Stimulated activated CD8-positive, alpha-beta memory T cell treated with anti-CD3 and anti-CD28 coated beads, Interleukin-7, amount 100 ng/mL, for 24 hours (primary cell): ENCODE data around the gene DNPEP.

ENCODE experiments used
- DNase-seq: peaks from one replicate; pipeline ENCODE4 v3.0.0-alpha.2; 2020; ENCODE audit warnings: low read depth

Gene DNPEP

DNA sequence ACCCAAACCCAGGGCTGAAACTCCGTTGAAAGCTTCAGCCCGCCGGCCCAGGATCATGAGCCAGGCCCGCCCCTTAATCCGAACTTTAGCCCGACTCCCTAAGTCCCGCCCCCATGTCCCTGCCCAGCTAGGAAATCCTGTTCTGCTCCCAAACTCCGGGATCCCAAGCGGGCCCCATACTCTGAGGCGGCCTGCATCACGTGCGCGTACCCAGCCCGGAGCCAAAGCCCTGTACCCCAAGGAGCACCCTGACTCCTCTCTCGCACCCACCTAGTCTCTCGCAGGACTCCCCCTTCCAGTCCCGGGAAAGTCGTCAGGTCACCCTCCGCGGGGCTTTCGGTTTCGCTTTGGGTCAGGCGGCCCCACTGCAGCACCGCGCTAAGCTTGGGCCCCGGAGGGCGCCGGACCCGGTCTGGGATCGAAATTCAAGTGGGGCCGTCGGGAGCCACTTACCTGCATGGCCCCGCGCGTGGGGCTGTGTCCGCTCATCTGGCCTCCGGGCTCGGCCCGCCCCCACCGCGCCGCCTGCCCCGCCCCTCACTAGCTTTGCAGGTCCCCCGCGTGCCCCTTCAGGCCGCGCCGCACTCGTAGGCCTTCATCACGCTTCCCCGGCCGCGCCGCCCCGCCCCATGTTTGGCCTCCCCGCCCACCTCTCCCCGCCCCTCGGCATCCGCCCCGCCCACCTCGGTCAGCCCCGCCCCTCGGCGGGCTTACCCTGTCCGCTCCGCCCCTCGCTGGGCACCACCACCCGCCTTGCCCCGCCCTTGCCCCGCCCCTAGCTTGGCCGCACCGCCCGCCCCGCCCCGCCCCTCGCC lies at the start of gene DNPEP:
DNPEP (minus strand) TSS at position 607 of the 815 bp plus-strand sequence; CDS start at position 489, 118 bp downstream.
- peak; percentile 90 for DNase-seq

DNA sequence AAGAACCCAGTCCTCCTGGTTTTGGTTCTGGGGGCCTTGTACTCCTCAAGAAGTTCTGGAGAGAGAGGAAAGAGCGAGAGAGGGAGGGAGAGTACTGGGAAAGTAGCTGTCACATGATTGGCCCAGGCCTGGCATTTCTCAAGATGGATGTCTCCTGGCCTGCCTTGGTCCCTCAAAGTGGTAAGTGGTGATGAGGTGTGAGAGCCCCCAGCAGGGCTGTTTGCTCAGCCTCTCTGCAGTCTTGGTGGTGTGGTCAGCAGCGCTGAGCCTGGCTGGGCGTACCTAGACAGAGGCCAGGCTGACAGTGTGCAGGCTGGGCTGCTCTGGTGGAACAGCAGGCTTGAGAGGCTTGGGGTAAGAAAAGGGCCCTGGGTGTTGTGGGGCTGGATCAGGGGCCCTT lies 49.4 kb upstream of the DNPEP start:
- DNase-seq = no peak

DNA sequence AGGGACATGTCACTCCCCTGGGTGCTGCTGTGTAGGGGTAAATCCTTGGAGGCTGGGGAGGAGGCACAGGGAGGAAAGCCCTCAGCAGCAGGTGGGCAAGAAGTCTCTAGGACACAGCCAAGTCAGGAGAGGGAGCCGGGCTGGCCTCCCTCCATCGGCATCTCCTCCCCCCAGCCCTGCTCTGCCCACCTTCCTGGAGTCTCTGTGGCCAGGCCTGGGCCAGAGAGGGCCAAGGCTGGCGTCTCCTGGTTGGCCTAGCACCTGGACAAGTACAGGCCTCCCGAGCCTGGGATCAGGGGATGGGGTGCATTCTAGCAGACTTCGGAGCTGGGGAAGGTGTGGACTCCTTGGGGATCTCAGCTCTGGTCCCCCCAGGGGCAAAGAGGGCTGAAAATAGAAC lies 48.8 kb upstream of the DNPEP start:
- DNase-seq = no peak

DNA sequence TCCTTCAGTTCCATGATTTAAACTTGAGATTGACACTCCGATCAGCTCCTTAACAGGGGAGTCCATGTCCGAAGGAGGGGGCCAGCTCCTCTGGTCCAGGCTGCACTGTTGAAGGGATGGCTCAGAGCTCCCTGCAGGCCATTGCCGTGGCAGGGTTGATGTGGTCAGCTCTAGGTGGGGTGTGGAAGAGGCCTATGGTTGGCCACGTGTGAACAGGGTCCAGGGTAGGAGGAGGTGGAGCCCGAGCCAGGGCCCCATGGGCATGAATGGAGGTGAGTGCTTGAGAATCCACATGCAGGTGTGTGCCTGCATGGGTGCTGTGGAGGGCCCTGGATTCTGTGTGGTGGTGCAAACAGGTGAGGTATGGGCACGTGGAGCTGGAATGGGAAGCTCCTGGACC lies 48.0 kb upstream of the DNPEP start:
- no peak for DNase-seq

DNA sequence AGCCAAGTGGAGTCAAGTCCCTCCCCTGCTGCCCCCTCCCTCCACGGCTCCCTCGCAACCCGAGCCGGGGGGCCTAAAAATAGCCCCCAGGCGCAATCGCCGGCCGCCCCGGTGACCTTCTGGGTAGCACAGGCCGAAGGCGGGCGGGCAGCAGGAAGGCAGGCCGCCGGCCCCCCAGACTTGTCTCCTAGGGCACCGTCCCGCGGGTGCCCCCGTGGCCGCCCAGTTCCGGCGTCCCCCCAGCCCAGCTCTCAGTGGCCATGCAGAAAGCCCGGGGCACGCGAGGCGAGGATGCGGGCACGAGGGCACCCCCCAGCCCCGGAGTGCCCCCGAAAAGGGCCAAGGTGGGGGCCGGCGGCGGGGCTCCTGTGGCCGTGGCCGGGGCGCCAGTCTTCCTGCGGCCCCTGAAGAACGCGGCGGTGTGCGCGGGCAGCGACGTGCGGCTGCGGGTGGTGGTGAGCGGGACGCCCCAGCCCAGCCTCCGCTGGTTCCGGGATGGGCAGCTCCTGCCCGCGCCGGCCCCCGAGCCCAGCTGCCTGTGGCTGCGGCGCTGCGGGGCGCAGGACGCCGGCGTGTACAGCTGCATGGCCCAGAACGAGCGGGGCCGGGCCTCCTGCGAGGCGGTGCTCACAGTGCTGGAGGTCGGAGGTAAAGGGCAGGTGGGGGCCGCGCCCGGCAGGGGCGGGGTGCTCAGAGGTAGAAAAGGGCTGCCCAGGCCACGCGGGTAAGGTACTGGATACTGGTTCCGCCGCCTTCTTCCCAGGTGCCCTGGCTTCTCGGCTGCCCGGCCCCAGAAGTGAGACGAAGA lies 47.2 kb upstream of the DNPEP start, which contains the start of gene SPEG:
SPEG (plus strand) TSS at position 126 of the 808 bp plus-strand sequence; CDS start at position 261, 135 bp downstream.
- no peak for DNase-seq

DNA sequence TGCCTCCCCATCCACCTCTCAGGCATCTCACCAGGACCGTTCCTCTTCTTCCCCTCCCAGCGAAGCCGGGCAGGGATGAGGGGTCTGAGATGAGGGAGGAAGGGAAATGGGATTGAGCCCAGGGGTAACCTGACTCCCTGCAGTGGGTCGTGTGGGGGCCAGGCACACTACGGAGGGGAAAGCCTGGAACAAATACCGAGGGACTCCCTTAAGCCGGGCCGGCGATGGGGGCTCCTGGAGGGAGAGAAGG lies 46.7 kb upstream of the DNPEP start:
- no peak for DNase-seq

DNA sequence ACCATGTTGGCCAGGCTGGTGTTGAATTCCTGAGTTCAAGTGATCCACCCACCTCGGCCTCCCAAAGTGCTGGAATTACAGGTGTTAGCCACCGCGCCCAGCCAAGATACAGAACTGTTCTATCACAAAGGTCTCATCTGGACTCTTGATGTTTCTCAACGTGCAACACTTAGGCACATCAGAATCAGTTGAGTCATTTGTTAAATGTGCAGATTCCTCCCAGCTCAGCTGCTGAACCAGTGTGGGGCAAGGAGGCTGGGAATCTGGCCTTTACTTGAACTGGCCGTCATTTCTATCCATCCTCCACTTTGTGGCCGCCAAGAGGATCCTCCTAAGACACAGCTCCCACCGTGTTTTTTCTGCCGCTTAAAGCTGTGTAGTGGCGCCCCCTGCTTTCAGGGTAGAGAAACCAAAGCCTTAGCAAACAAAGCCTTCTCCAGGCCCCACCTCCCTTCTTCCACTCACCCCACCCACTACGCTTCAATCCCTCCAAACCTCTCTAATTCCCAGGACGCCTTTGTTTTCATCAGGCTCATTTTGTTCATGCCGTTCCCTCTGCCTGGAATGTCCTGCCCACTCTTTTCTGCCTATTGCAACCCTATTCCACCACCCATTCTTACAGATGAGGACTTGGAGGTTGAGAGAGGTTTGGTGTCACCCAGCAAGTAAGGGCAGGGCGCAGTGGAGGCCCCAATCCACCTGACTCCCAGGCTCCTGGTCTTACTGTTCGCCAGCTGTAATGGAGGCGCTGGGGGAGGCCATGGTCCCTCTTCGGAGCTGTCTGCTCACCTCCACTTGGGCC lies 46.2 kb upstream of the DNPEP start:
- DNase-seq = no peak

DNA sequence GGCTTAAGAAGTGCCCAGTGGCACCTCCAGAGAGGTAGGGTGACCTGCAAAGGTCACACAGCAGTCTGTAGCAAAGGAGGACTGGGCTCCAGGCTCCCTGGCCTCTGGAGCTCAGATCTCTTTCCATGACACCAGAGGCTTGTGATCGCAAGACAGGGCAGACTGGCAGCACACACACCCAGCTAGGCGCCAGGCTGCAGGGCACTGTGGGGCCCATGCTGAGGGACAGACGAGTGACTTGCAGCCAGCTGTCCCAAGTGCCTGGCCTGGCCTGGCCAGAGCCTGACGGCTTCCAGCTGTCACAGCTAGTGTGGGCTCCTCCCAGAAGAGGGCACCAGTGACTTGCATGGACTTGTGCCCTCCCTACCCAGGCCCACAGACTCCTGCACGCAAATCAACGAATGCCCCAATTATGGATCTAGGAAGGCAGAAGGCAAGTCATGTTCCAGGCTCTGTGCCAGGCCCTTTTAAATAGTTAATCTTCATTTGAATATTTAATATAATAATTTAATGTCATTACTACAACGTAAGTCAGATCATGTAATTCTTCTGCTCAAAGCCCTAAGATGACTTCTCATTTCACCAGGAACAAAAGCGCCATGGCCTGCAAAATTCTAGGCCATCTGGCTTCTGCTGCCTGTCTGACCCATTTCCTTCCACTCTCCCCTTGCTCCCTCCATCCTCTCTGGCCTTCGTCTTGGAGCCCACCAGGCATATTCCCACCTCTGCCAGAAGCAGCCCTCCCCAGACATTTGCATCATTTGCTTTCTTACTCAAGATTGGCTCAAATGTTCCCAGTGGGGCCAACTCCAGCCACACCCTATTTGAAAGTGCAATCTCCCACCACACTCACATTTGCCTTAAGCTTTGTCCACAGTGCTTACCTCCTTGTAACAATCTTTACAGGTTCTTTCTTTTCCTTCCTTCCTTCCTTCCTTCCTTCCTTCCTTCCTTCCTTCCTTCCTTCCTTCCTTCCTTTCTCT lies 43.2 kb upstream of the DNPEP start:
- DNase-seq = no peak

DNA sequence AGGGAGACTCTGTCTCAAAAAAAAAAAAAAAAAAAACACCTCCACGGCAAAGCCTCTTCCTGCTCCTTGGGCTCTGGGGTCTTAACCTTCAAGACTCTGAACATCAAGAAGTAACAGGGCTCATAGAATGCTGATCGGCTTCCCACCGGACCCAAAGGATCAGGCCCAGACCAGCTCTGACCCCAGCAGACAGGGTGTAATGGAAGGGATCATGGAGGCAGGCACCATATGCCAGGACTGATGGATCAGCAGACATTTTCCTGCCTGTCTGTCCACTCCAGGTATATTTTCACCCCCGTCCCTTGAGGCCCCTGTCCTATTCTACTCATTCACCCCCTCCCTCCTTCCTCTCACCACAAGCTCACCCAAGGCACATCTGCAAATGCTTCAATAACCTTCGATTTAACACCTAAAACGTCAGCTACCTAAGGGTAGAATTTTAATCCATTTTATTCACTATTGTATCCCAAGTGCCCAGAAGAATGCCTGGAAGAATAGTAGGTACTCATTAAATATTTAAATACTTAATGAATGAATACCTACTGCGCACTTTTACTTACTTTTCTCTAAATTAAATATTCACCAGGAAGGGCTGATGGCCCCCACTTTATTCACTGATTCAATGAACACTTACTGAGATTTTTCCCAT lies 42.4 kb upstream of the DNPEP start:
- no peak for DNase-seq

DNA sequence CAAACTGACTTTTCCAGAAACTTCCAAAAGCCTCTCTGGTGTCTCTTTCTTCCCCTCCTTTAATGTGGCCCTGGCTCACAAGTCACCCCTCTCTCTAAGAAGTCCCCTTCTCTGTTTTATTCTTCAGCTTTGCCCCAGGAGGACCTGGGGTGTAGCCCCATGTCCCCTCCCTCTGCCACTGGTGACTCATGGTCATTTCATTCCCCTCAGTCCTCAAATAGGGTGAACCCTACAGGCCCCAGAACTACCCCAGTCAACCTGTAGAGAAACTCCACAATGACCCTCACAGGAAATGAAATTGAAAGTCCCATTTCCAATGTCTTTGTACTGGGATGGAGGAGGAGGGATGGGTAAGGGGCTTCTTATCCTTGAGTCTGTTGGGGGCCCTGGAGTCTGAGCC lies 40.8 kb upstream of the DNPEP start:
- DNase-seq = no peak

DNA sequence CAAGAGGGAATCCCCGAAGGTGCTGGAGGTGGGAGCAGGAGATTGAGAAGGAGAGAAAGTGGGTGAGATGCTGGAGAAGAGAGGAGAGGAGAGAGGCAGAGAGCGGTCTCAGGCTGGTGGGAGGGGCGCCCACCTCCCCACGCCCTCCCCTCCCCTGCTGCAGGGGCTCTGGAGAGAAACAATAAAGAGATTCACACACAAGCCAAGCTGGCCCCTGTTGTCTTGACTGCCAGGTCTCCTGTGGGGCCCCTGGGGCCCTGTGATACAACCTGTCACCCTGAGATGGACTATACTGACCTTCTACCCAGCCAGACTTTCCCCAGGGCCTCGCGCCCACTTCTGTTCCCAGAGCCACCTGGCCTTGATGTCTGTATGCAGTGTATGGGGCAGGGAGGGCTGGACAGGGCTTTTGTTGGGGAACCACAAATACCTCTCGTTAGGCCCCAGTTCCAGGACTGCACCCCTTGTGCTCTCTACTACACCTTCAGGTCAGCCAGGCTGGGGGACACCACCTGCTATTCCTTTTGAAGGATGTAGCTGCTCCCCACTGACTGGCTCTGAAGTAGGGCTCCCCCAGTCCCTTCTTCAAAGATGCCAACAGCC lies 38.9 kb upstream of the DNPEP start:
- no peak for DNase-seq

DNA sequence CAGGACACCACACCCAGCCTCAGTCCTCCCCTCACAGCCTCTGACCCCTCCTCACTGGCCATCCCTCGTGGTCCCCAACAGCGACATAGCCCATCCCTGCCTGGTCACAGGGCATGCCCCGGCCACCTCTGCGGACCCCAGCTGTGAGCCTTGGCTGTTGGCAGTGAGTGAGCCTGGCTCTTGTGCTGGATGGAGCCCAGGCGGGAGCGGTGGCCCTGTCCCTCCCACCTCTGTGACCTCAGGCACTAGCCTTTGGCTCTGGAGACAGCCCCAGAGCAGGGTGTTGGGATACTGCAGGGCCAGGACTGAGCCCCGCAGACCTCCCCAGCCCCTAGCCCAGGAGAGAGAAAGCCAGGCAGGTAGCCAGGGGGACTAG lies 38.3 kb upstream of the DNPEP start:
- no peak for DNase-seq

DNA sequence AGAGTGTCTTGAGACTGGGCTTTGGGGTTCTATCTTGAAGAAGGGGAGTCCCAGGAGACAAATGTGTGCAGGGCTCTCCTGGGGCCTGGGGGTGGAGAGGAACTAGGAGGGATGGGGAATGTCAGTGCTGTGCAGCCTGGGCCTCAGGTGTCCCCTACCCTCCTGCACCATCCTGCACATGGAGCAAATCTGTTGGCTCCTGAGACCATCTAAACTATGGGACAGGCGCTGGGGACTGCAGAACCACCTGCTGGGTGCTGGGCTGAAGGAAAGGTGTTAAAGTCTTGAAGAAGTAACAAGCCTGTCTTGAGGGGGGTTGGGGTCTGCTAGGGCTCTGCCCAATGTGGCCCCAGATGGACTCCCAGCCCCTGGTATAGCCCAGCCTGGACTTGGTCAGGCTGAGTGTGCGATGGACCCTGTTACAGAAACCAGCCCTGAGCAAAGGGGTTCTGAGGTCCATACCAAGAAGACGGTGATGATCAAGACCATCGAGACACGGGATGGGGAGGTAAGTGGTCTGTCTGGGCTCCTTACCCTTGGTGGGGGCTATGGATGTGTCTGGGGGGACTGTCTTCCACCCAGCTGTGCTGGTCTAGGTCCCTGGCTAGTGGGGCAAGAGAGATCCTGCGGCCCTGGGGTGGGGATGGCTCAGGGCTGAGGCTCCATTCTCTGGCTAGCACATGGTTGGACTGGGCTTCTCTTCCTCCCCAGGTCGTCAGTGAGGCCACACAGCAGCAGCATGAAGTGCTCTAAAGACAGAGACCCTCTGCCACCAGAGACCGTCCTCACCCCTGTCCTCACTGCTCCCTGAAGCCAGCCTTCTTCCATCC lies 37.7 kb upstream of the DNPEP start:
- no peak for DNase-seq

DNA sequence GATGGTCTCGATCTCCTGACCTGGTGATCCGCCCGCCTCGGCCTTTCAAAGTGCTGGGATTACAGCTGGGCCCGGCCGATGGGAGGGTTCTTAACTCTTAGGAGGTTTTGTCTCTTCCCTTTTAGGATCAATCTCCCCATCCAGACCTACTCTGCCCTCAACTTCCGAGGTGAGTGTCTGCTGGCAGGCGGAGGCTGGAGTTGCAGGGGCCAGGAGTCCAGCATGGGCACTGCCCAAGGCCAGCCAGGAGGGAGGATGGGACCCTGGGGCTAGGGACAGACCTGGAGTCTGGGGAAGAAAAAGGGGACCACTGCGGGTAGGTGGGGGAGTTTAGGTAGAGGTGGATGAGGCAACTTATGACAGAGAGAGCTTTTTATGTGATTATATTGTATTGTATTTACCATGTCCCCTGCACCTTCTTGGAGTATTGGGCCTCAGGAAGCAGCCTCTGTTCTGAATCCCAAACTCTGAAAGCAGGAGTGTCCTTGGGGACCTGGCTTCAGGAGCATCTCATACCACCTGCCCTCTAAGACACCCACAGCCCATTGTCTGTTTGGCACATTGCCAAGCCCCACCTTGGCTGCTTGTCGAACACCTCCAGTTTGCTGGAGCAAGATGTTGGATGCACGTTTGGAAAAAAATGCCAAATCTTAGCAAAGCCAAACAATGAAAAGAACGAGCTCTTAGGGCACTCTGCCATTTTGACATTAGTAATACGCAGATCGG lies 36.1 kb upstream of the DNPEP start:
- no peak for DNase-seq

DNA sequence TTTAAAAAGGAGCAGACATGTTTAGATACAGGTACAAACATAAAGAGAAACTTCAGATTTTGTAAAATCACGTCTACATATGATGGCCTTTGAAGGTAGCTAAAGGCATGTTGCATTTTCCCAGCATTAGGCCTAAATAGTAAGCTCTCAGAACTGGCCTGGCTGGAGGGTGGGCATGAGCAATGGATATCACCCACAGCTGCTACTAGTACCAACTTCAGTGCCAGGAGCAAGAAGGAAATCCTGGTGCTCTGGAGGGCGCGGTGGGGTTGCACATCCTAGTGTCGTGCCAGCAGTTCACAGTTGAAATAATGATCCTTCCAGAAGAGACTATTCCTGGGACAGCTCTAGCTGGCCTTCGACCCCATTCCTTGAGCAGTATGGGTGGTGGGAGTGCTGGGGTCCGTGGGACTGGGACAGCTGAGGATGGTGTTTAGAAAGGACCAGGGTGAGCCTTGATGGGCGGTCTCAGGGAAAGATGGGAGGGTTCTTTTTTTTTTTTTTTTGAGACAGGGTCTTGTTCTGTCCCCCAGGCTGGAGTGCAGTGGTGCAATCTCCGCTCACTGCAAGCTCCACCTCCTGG lies 35.3 kb upstream of the DNPEP start:
- DNase-seq = no peak

DNA sequence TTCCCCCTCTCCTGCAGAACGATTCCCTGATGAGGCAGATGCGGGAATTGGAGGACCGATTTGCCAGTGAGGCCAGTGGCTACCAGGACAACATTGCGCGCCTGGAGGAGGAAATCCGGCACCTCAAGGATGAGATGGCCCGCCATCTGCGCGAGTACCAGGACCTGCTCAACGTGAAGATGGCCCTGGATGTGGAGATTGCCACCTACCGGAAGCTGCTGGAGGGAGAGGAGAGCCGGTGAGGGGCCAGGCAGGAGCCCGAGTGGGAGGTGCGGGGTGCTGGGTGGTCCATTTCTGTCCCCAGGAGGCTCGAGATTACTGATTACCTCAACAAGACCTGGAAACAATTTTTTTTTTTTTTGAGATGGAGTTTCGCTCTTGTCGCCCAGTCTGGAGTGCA lies 33.6 kb upstream of the DNPEP start:
- DNase-seq = no peak

DNA sequence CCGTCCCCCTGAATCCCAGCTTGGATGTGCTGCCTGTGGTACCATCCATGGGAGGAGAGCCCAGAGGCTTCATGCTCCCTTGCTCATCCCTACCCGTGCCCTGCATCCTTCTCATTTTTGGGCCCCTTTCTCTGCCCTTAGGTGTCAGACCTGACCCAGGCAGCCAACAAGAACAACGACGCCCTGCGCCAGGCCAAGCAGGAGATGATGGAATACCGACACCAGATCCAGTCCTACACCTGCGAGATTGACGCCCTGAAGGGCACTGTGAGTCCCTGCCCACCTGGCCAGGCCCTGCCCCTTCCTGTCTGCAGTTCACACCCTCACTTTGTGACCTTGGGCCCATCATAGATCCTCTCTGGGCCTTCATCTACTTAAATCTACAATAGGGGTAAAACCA lies 33.0 kb upstream of the DNPEP start:
- DNase-seq = no peak

DNA sequence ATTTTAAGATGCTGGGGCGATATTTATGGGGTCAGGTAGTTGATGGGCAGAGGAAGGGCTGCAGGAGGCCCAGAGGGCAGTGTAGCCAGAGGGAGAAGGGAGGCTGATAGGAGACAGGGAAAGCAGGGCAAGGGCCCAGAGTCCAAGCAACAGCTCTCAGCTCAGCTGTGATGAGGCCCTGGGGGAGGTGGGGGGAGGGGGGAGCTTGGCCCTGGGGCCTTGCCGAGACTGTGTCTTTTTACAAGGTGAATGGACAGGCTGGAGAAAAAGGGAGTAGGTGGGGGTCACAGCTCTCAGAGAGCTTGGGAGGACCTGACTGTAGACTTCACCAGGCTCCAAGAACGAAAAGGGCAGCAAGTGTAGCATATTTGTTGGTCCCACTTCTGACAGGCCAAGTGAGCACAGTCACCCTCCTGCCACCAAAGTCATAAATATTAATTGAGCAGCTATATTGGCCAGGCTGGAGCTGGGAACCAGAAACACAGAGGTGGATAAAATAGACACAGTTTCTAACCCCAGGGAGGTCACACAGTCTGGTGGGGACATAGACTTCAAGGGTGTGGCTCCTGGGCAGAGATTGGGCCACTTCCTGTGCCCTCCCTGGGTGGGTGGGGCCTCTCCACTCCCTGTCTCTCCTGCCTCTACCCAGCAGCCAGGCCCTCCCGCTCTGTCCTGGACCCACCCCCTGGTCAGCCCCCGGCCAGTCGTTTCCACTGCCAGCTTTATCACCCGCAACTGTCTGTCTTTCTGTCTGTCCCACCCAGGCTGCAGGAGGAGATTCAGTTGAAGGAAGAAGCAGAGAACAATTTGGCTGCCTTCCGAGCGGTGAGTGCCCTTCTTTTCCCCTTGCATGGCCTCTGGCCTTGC lies 31.9 kb upstream of the DNPEP start:
- no peak for DNase-seq
